ENCODE results near the gene GTF2E1. TPM values are rescaled to one million over a fixed set of nuclear protein-coding genes. Genes with fewer than 3 reads are reported as not detected.
"Not testable (repeated sequence)": the region's sequence is repeated elsewhere in the genome, so short reads cannot be mapped to it uniquely, and the experiment has no call there.

Gene GTF2E1
- total RNA-seq, 1 donor from 2014 or later = 34.3 TPM

GRCh38 chr3:120708408-120708807, 34.1 kb upstream of the GTF2E1 start:
- Mint-ChIP-seq H3K9me3 (no peaks in the 10 kb centered on the region), H3K36me3 (ENCODE audit: low read depth) (peaks cover 8% of the 10 kb centered on the region), H3K4me3 (no peak overlapping the region), H3K27me3 (ENCODE audit: low read depth) (no peaks in the 10 kb centered on the region), H3K4me1 (no peaks in the 10 kb centered on the region), H3K27ac (ENCODE audit: unreplicated experiment) (no peak overlapping the region)
- no peak for TF ChIP-seq CTCF (conservative IDR thresholded peaks at IDR 0.05)
- DNase-seq (ENCODE audit: low read depth, low spot score) = no peak

GRCh38 chr3:120710369-120710768, 32.2 kb upstream of the GTF2E1 start:
- Mint-ChIP-seq H3K27ac (ENCODE audit: unreplicated experiment) (no peak overlapping the region), H3K9me3 (no peaks in the 10 kb centered on the region)

GRCh38 chr3:120713262-120713661, 29.3 kb upstream of the GTF2E1 start:
- H3K27me3 Mint-ChIP-seq (ENCODE audit: low read depth) = no peaks in the 10 kb centered on the region
- no peaks in the 10 kb centered on the region for H3K9me3 Mint-ChIP-seq
- H3K36me3 Mint-ChIP-seq (ENCODE audit: low read depth) = no peaks in the 10 kb centered on the region
- no peaks in the 10 kb centered on the region for H3K4me1 Mint-ChIP-seq
- H3K4me3 Mint-ChIP-seq = no peak overlapping the region
- no peak overlapping the region for H3K27ac Mint-ChIP-seq (ENCODE audit: unreplicated experiment)
- DNase-seq (ENCODE audit: low read depth, low spot score) = no peak
- TF ChIP-seq CTCF (conservative IDR thresholded peaks at IDR 0.05) = no peak

More at GRCh38 chr3:120710369-120710768, 32.2 kb upstream of the GTF2E1 start:
- TF ChIP-seq CTCF (conservative IDR thresholded peaks at IDR 0.05) = no peak
- Mint-ChIP-seq H3K4me1 (no peaks in the 10 kb centered on the region), H3K36me3 (ENCODE audit: low read depth) (no peaks in the 10 kb centered on the region), H3K4me3 (no peak overlapping the region), H3K27me3 (ENCODE audit: low read depth) (no peaks in the 10 kb centered on the region)
- DNase-seq (ENCODE audit: low read depth, low spot score) = no peak

GRCh38 chr3:120719167-120719834, 23.2 kb upstream of the GTF2E1 start:
- Mint-ChIP-seq H3K4me1 (peaks cover 12% of the 10 kb centered on the region), H3K4me3 (peak overlapping the region; percentile 69), H3K27ac (ENCODE audit: unreplicated experiment) (peak overlapping the region; percentile 79)
- H3K36me3 Mint-ChIP-seq (ENCODE audit: low read depth); H3K9me3 Mint-ChIP-seq; H3K27me3 Mint-ChIP-seq (ENCODE audit: low read depth): not testable (repeated sequence)
- peak; percentile 17 for DNase-seq (ENCODE audit: low read depth, low spot score)

- H3K9me3 Mint-ChIP-seq = no peaks in the 10 kb centered on the region
- DNase-seq (ENCODE audit: low read depth, low spot score) = no peak
- no peak overlapping the region for H3K4me3 Mint-ChIP-seq
- no peaks in the 10 kb centered on the region for H3K4me1 Mint-ChIP-seq
- no peak overlapping the region for H3K27ac Mint-ChIP-seq (ENCODE audit: unreplicated experiment)
- no peaks in the 10 kb centered on the region for H3K27me3 Mint-ChIP-seq (ENCODE audit: low read depth)
- H3K36me3 Mint-ChIP-seq (ENCODE audit: low read depth) = peaks cover 10% of the 10 kb centered on the region
- TF ChIP-seq CTCF (conservative IDR thresholded peaks at IDR 0.05) = no peak
Measured at GRCh38 chr3:120726791-120727190, 15.8 kb upstream of the GTF2E1 start.

Data from neural crest cell (in vitro differentiated cells).